Measurements from ENCODE around the gene ELOVL4.

ELOVL4 gene

DNA sequence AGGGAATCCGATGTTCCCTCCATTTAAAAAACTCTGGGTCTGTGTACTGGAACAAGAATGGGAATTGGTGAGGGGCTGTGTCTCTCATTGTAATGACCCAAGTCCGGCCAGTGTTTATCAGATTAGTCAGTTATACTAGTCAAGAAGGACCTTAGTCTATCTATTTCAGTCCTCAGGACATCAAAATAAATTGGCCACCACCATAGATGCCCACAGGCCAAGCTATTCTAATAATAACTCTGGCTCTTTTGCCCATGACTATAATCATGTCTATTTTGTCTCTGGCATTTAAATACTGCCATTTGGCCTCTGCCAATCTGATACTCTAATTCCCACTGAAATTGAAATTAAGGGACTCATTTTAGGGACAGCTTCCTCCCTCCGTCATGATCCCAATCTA is 37.8 kb downstream of the ELOVL4 start:
- no peak for DNase-seq

DNA sequence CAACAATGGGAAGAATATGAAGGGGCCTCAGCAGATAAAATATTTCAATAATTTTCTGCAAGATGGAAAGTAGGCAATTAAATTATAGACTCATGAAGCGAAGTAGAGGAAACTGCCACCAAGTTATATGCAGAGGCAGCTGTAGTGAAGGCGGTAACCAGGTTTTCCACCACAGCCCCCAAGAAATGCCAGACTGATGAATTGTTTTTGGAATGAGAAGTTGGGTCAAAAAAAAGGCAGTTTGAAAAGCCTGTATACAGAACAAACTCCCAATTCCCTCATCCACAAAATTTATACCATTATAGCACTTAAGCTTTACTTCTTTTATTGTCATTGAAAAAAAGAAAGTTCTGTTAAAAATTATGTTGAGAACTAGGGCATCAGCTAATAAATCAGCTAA is 45.3 kb downstream of the ELOVL4 start:
- DNase-seq, result no peak

DNA sequence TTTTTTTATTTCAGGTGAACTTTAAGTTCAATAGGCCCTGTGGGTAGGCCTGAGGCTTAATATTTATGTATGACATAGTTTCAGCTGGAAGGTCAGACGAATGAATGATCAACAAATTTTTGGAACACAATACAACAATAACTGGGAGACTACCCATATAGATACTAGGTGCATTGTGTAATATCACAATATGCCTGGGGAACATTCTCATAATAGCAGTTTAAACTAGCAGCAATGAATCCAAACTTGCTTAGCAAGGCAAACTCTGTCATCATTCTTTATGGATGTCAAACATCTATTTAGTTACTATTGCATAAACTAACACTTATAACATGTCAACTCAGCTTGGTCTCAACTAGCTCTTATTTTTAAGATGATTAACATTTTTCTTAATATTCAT is 49.3 kb downstream of the ELOVL4 start:
- DNase-seq, result no peak

DNA sequence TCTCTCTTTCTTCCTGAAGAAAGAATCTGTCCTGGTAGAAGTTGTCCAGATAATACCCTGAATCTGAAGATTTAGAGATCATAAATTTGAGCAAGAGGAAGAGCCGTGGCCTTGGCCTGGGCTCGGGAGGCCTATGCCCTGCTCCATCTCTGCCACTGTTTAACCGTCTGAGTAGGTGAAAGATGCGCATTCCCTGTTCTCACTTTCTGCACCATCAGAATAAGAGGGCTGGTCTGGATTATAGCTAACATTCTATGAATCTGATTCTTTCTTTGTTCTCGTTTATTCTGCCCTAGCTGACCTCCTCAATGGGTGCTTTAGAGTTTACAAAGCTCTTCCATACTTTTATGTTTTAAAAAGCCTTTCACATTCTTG is 51.3 kb downstream of the ELOVL4 start:
- no peak for DNase-seq

DNA sequence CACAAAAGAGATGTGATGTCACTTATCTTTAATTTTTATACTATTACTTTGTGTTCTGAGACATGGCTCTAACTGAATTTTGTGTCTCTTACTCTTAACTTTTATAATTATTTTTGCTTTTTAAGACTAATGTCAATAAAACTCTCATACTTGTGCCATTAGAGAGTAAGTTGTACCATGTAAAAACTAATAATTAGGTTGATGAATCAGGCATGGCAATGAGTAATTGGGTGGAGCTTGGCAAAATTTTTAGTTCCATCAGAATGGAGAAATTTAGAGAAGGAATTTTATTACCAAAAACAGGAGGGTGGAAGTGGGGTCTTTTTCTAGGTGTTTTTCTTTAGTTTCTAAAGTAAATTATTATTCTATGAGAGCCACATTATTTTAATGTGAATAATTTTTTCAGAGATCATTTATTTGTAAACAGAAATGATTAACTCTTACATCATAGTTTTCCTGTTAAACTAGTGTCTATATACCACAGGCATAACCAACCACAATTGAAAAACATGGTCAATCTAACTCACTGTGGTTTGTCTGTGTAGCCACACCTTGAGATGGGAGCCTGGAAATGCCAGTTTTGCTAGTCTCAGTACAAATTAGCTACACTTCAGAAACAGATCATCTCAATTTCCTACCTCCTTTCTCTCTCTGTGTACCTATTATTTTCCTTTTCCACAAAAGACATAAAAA is 51.8 kb downstream of the ELOVL4 start:
- DNase-seq, result no peak

DNA sequence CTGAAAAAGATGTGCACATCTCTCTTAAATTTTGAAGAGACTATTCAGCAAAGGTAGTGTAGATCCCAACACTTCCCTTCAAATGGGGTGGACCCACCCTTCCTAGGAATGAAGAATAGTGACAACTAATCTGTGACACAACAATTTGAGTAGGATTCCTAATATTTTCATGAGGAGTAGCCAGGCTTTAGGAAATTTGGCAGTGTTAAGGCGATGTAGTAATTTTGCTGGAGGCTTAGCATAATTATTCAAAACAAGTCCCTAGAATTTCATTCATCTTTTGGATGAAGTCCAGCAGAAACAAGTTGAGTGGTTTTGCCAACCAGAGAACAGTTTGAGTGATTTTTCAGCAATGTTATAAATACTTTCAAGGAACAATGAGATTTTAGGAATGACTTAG is 52.4 kb downstream of the ELOVL4 start:
- DNase-seq, result no peak

DNA sequence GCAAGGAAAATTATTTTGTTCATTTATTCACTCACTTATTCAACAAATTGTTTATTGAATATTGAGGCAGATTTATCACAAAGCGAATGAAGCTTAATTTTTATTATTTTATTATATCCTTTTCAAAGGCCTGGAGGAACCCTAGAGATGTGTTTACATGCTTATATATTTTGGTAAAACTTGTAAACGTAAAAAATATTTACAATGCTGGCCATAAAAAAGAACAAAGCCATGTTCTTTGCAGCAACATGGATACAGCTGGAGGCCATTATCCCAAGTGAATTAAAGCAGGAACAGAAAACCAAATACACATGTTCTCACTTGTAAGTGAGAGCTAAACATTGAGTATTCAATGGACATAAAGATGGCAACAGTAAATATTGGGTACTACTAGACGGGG is 58.8 kb downstream of the ELOVL4 start:
- no peak for DNase-seq

DNA sequence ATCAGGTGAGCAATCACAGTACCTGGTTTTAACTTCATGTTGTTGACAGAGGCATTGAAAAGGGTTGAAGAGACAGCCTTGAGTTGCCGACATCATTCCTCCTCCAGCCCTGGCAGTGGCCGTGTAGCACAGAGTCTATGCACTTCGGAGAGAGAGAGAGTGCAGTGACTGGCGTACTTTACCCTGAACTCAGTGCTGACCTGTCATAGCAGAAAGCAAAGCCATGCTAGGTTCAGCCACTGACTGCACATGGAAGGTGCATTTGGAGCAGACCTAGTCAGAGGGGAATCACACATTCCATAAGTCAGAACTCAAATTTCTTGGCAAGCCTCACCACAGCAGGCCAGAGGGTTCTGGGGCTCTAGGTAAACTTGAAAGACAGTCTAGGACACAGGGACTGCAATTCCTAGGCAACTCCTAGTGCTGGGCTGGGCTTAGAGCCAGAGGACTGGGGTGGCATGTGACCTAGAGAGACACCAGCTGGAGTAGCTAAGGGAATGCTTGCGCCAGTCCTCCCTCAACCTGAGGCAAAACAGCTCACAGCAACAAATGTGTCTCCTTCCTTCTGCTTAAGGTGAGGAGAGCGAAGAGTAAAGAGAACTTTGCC is 69.1 kb downstream of the ELOVL4 start:
- no peak for DNase-seq

DNA sequence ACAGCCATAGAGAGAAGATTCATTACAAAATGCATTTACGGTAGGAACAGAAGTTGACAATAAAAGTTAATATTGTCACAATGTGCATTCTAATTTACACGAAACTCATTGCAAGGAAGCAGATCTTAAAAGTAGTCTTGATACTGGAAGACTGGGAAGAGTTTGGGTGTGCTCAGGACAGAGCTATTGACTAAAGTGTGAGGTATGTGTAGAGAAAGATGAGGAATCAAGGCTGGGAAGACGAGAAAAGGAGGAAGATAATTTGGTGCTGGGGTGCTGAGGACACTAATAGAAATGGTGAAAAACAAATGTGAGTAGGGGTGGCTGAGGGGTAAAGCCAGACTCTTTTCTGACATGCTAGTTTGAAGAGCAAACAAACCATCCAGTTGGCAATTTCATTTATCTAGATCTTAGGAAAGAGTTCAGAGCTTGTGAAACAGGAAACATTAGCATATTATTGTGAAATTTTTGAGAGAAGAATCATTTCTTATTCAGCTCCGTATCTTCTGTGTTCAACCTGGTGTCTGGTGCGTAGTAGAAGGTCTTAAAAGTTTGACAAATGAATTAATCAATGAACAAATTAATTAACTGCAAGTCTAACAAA is 72.7 kb downstream of the ELOVL4 start:
- no peak for DNase-seq

DNA sequence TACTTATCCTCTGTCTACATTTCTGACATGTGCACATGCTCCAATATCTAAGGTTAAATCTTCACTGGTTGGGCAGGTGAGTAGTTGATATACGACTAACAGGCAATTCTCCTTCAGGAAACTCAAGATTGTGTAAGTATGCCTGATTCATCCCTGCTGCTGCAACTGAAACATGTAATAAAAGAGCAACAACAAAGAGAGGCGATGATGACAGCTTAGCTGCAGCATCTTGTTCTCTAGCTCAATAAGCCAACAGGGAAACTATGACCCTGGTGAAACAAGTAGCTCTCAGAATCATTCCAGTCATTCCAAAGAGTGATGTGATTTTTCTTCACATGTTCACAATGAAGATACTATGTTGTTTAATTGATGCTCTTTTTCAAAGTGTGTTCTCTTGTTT is 74.4 kb downstream of the ELOVL4 start:
- no peak for DNase-seq

DNA sequence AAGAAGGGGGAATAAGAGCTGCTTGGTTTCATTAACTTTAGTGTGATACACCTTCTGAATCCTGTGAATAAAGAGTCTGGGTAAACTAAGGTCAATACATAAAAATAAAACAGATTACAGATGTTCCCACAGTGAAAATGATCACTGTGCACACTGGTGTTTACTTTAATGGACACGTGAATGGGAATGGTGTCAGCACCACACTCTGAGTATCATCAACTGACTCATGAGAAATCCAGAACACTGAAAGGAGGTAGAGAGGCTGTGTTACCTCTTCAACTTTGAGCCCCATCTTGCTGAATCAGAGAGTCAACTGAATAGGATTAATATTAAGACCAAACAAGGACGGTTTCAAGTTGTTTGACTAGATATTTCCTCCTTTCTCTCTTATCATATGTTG is 75.0 kb downstream of the ELOVL4 start:
- no peak for DNase-seq

DNA sequence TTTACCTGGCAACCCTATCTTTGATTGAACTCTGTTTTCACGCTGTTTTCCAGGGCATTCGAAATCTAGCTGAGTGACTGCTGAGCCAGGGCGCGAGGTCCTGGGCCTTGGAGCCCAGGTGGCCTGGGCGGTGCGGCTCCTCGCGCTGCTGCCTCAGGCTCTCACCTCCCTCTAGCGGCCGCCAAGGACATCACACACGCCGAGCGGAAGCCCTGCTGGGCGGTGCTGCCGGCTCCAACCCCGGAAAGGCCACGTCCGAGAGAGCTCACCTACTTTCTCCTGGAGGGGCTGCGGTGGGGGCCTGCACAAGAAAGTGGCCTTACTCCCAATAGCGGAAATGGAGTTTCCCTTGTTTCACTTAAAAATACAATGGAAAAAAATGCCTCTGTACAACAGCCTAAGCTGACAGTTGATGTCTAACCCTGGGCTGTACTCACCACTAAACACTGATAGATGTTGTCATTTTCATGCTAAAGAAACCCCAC is 77.7 kb downstream of the ELOVL4 start:
- peak; percentile 76 for DNase-seq

DNA sequence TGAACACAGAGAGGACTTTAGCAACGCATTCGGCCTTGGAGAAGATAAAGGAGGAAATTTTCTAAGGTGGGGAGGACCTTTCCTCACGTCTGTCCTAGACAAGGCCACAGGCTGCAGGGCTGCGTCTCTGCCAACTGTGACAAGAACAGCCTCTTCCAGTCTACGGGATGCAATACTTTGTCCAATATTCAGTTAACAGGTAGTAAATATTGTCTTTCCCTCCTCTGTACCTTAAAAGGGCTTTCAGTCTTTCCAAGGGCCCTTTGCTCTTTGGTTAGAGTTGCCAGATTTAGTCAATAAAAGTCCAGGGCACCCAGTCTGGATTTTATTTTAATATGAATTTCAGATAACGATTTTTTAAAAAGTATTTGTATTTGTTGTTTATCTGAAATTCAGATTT is 78.2 kb downstream of the ELOVL4 start:
- peak; percentile 50 for DNase-seq

DNA sequence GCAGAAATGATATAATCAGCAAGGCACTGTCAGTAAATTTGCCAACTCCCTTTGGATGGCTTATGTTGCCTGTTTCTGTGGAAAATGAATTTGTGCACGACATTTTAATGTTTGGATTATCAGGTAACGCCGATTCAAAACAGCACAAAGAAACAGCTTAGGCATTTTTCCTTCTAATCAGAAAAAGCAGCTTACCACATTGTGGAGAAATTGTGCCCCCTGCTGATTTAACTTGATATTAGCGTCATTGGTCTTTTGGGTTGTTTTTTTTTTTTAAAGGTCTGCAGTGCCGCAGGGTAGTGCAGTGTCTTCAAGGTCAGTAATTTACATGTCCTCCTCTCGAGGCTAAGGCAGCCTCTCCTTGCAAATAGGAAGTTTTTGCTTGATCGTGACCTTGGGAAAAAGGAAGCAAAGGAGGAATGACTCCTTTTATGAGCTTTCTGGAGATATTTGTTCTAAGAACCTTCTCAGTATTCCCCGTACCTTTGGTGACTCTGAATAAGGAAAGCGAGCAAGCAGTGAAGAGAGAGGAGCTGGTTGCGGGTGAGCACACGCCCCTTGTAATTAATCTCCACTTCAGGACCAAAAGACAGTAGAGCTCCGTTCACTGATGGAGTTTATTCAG is 79.1 kb downstream of the ELOVL4 start:
- DNase-seq, result peak; percentile 86

Data from NCI-H1092 treated with DMSO at 0.1 percent for 48 hours (cell line).